ENCODE measurements around the gene MAPK1IP1L. TPM values are rescaled to one million over a fixed set of nuclear protein-coding genes. Genes with fewer than 3 reads are reported as not detected.
A peak's percentile ranks its signal among the peaks of the same experiment; 100 is the strongest.

Gene MAPK1IP1L
- total and polyA plus RNA-seq, 2 of the 13 experiments (the other 11 are each of a cell fraction or from before 2014, with no cell fraction given): 27.8 to 68.4 TPM

DNA sequence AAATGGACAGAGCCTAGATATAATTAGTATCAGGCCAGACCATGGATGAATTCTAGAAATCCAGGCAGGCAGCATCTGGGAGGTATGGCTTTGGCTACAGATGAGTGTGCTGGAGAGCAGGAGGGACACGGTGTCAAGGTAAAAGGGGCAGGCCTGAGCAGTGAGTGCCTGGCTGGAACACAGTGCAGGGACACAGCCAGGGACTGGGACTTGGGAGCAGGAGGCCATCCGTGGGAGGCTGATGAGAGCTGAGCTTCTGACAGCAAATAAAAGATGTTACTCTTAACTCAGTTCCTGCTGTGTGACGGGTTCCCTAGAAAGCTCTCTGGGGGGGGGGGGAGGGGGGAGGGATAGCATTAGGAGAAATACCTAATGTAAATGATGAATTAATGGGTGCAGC is 64.0 kb downstream of the MAPK1IP1L start:
- no TSS peak for BruUV-seq (replicated peaks)
- in situ Hi-C loops (cut with HindIII; ENCODE audit: extremely low pct_ligation_motif_present, low pct_unique_long_range_greater_than_20kb): no loop called here
- Histone ChIP-seq H3K4me2 (ENCODE audit: low read depth, low read length) (0 out of 2 replicates have a peak overlapping the region, but pooled peaks have one; percentile 24), H4K20me1 (ENCODE audit: insufficient read depth, low read length) (no peaks in the 10 kb centered on the region), H2AFZ (ENCODE audit: low read length) (no peak overlapping the region), H3K4me3 (replicated peaks in 1 of 3; ENCODE audit: insufficient read depth in 1 of 3, low read depth in 2 of 3, low read length in 3 of 3) (no peak overlapping the region; a peak in 1 of 6 replicates), H3K79me2 (ENCODE audit: insufficient read depth, low read length) (no peaks in the 10 kb centered on the region), H3K9ac (ENCODE audit: insufficient read depth, low read depth, low read length) (no peak overlapping the region), H3K27ac (ENCODE audit: extremely low read length, insufficient read depth, low read length) (peak overlapping the region; percentile 21), H3K4me1 (ENCODE audit: insufficient read depth, low read length) (peaks cover 55% of the 10 kb centered on the region), H3K27me3 (ENCODE audit: control insufficient read depth in 1 of 2, insufficient read depth in 2 of 2, low read length in 2 of 2) (no peaks in the 10 kb centered on the region), H3K9me3 (ENCODE audit: low read length) (no peaks in the 10 kb centered on the region), H3K36me3 (replicated peaks in 1 of 2; ENCODE audit: control insufficient read depth in 1 of 2, insufficient read depth in 2 of 2, low read length in 2 of 2) (no peaks in the 10 kb centered on the region)
- ChIA-PET POLR2A (interaction anchor here (2.1 to 3.9 kb wide), 2 partner anchors 8 to 12 kb away, joined by 9 to 19 read pairs; no protein-coding TSS in a partner anchor), CTCF (ENCODE audit: low intra/inter-chr PET ratio, low total read pairs) (no interaction called here)
- TF ChIP-seq GABPB1 (CRISPR knock-in tag; IDR thresholded peaks at IDR 0.05) (no peak), ZNF121 (CRISPR knock-in tag; IDR thresholded peaks at IDR 0.05) (peak; percentile 74), TOE1 (CRISPR knock-in tag; IDR thresholded peaks at IDR 0.05) (no peak), ZNF557 (CRISPR knock-in tag; IDR thresholded peaks at IDR 0.05) (no peak), PAWR (CRISPR knock-in tag; IDR thresholded peaks at IDR 0.05; ENCODE audit: borderline replicate concordance) (no peak), REL (CRISPR knock-in tag; conservative IDR thresholded peaks at IDR 0.05) (no peak)
- TF ChIP-seq, protein P1, sequence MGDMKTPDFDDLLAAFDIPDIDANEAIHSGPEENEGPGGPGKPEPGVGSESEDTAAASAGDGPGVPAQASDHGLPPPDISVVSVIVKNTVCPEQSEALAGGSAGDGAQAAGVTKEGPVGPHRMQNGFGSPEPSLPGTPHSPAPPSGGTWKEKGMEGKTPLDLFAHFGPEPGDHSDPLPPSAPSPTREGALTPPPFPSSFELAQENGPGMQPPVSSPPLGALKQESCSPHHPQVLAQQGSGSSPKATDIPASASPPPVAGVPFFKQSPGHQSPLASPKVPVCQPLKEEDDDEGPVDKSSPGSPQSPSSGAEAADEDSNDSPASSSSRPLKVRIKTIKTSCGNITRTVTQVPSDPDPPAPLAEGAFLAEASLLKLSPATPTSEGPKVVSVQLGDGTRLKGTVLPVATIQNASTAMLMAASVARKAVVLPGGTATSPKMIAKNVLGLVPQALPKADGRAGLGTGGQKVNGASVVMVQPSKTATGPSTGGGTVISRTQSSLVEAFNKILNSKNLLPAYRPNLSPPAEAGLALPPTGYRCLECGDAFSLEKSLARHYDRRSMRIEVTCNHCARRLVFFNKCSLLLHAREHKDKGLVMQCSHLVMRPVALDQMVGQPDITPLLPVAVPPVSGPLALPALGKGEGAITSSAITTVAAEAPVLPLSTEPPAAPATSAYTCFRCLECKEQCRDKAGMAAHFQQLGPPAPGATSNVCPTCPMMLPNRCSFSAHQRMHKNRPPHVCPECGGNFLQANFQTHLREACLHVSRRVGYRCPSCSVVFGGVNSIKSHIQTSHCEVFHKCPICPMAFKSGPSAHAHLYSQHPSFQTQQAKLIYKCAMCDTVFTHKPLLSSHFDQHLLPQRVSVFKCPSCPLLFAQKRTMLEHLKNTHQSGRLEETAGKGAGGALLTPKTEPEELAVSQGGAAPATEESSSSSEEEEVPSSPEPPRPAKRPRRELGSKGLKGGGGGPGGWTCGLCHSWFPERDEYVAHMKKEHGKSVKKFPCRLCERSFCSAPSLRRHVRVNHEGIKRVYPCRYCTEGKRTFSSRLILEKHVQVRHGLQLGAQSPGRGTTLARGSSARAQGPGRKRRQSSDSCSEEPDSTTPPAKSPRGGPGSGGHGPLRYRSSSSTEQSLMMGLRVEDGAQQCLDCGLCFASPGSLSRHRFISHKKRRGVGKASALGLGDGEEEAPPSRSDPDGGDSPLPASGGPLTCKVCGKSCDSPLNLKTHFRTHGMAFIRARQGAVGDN (CRISPR knock-in tag; IDR thresholded peaks at IDR 0.05): peak; percentile 42
- TF ChIP-seq, protein P2, sequence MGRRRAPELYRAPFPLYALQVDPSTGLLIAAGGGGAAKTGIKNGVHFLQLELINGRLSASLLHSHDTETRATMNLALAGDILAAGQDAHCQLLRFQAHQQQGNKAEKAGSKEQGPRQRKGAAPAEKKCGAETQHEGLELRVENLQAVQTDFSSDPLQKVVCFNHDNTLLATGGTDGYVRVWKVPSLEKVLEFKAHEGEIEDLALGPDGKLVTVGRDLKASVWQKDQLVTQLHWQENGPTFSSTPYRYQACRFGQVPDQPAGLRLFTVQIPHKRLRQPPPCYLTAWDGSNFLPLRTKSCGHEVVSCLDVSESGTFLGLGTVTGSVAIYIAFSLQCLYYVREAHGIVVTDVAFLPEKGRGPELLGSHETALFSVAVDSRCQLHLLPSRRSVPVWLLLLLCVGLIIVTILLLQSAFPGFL (CRISPR knock-in tag; IDR thresholded peaks at IDR 0.05): no peak
- FAIRE-seq: no peak
- intact Hi-C loops (cut with micrococcal nuclease; ENCODE audit: unreplicated experiment): loop anchor here (2.0 kb wide), 1 partner anchor 13 kb away; the partner anchor contains the start of gene LGALS3
- peak; percentile 53 for ATAC-seq
- 25% methylated on average over 3 of the region's 3 CpGs for WGBS (ENCODE audit: low lambda C conversion rate)
- no peak for DNase-seq (ENCODE audit: low spot score)

All from HepG2 (cell line).